Trophoblast cell (in vitro differentiated cells and primary cell): ENCODE results near the gene SDHB. TPM values are rescaled to one million over a fixed set of nuclear protein-coding genes. Genes with fewer than 3 reads are reported as not detected.

Experiments used
- DNase-seq, 2 donors: peaks; one replicate each; pipeline ENCODE4 v3.0.0-alpha.2; 2016
- H2AFZ ChIP-seq: 2 replicates; pipeline ENCODE4 v1.6.1; 2013; ENCODE audit warnings: low read length, moderate library complexity, mild to moderate bottlenecking; ENCODE audit not compliant: insufficient read depth, poor library complexity
- H2AK5ac ChIP-seq: 2 replicates; pipeline ENCODE4 v1.6.1; 2013; ENCODE audit warnings: mild to moderate bottlenecking, low read length
- H2BK120ac ChIP-seq: 2 replicates; pipeline ENCODE4 v1.6.1; 2013; ENCODE audit warnings: low read length, mild to moderate bottlenecking, moderate library complexity; ENCODE audit not compliant: insufficient read depth, poor library complexity
- H2BK12ac ChIP-seq: 2 replicates; pipeline ENCODE4 v1.6.1; 2013; ENCODE audit warnings: mild to moderate bottlenecking, low read length, moderate library complexity
- H2BK5ac ChIP-seq: 2 replicates; pipeline ENCODE4 v1.6.1; 2013; ENCODE audit warnings: low read length, low read depth, moderate library complexity, mild to moderate bottlenecking; ENCODE audit not compliant: poor library complexity
- H3K14ac ChIP-seq: 2 replicates; pipeline ENCODE4 v1.6.1; 2013; ENCODE audit warnings: mild to moderate bottlenecking, low read length
- H3K18ac ChIP-seq: 2 replicates; pipeline ENCODE4 v1.6.1; 2013; ENCODE audit warnings: mild to moderate bottlenecking, low read length
- H3K23ac ChIP-seq: 2 replicates; pipeline ENCODE4 v1.6.1; 2013; ENCODE audit warnings: low read length
- H3K27ac ChIP-seq: 2 replicates; pipeline ENCODE4 v1.5.1; 2013; ENCODE audit warnings: low read depth, mild to moderate bottlenecking, inconsistent platforms, low read length, moderate library complexity
- H3K27me3 ChIP-seq: 2 replicates; pipeline ENCODE4 v1.6.1; 2013; ENCODE audit warnings: inconsistent platforms, mild to moderate bottlenecking, low read length, moderate library complexity; ENCODE audit not compliant: insufficient read depth
- H3K36me3 ChIP-seq, 2 experiments: 1 replicate in 1 of 2; 2 replicates in 1 of 2; pipeline ENCODE4 v1.6.1; 2013; ENCODE audit warnings: low read length in 2 of 2, mild to moderate bottlenecking in 2 of 2, moderate library complexity in 1 of 2; ENCODE audit not compliant: insufficient read depth in 2 of 2, control insufficient read depth in 1 of 2
- H3K4ac ChIP-seq: 2 replicates; pipeline ENCODE4 v1.6.1; 2013; ENCODE audit warnings: low read depth, mild to moderate bottlenecking, low read length, moderate library complexity
- H3K4me1 ChIP-seq, 2 experiments: 1 replicate in 1 of 2; 2 replicates in 1 of 2; pipeline ENCODE4 v1.6.1; 2013; ENCODE audit warnings: low read length in 2 of 2, mild to moderate bottlenecking in 2 of 2, moderate library complexity in 1 of 2; ENCODE audit not compliant: insufficient read depth in 2 of 2, control insufficient read depth in 1 of 2
- H3K4me2 ChIP-seq: 2 replicates; pipeline ENCODE4 v1.6.1; 2013; ENCODE audit warnings: inconsistent platforms, mild to moderate bottlenecking, low read length, moderate library complexity
- H3K4me3 ChIP-seq: 2 replicates; pipeline ENCODE4 v1.5.1; 2013; ENCODE audit warnings: mild to moderate bottlenecking, low read depth, low read length, inconsistent platforms
- H3K79me1 ChIP-seq: one replicate; pipeline ENCODE4 v1.6.1; 2013; ENCODE audit warnings: low read length
- H3K79me2 ChIP-seq: 2 replicates; pipeline ENCODE4 v1.6.1; 2013; ENCODE audit warnings: low read length, mild to moderate bottlenecking; ENCODE audit not compliant: control insufficient read depth, insufficient read depth, poor library complexity
- H3K9ac ChIP-seq: 2 replicates; pipeline ENCODE4 v1.6.1; 2013; ENCODE audit warnings: mild to moderate bottlenecking, low read length
- H3K9me3 ChIP-seq: 2 replicates; pipeline ENCODE4 v1.6.1; 2013; ENCODE audit warnings: low read depth, mild to moderate bottlenecking, control low read depth, inconsistent platforms, low read length; ENCODE audit not compliant: insufficient read depth
- H4K12ac ChIP-seq: 2 replicates; pipeline ENCODE4 v1.6.1; 2013; ENCODE audit warnings: low read depth, mild to moderate bottlenecking, low read length, moderate library complexity
- H4K8ac ChIP-seq: 2 replicates; pipeline ENCODE4 v1.6.1; 2013; ENCODE audit warnings: low read depth, mild to moderate bottlenecking, low read length, moderate library complexity
- H4K91ac ChIP-seq: one replicate; pipeline ENCODE4 v1.6.1; 2013; ENCODE audit warnings: low read depth, mild to moderate bottlenecking, low read length, moderate library complexity
- WGBS: extraction: QIAGEN DNeasy Blood & Tissue Kit; methylation state at CpG from one replicate; pipeline ENCODE4 v1.1.7; 2013; ENCODE audit warnings: missing lambda C conversion rate; ENCODE audit not compliant: insufficient read length, insufficient coverage; ENCODE audit errors: extremely low coverage; 5-methylcytosine and 5-hydroxymethylcytosine counted together
- polyA plus RNA-seq: library from polyadenylated mRNA; stranded (reverse); fragments of 200-250 nt; gene quantifications from 2 replicates; pipeline ENCODE4 v1.2.3, GENCODE V29; 2013

The SDHB gene
- 101 and 104 TPM in 2 replicates for polyA plus RNA-seq

GRCh38 chr1:17053685-17054410 lies at the start of gene SDHB:
TSS of gene SDHB (minus strand) at chr1:17054032. CDS start at chr1:17054019, 13 bp downstream.
- no CpG with 5 or more reads among the region's 44 CpGs for WGBS
- H3K27me3 ChIP-seq = no peaks in the 10 kb centered on the region

GRCh38 chr1:17102232-17102631 lies 48.4 kb upstream of the SDHB start:
- H3K14ac ChIP-seq = no peak overlapping the region
- H2BK120ac ChIP-seq = no peak overlapping the region
- H2AK5ac ChIP-seq = no peak overlapping the region
- H2AFZ ChIP-seq = no peak overlapping the region
- H3K23ac ChIP-seq = no peak overlapping the region
- peaks cover 10 to 14% of the 10 kb centered on the region in 2 experiments for H3K4me1 ChIP-seq
- H2BK5ac ChIP-seq = no peak overlapping the region
- H4K91ac ChIP-seq = no peak overlapping the region
- H3K9ac ChIP-seq = no peak overlapping the region
- H3K27me3 ChIP-seq = no peaks in the 10 kb centered on the region
- no peak overlapping the region for H3K4me3 ChIP-seq
- H3K4ac ChIP-seq = no peak overlapping the region
- H3K18ac ChIP-seq = no peak overlapping the region
- H3K27ac ChIP-seq = no peak overlapping the region
- H3K79me1 ChIP-seq = no peaks in the 10 kb centered on the region
- no peak for DNase-seq
- no peak overlapping the region for H2BK12ac ChIP-seq
- H3K9me3 ChIP-seq = no peaks in the 10 kb centered on the region
- no peak overlapping the region for H4K8ac ChIP-seq
- H3K36me3 ChIP-seq = no peaks in the 10 kb centered on the region
- no peaks in the 10 kb centered on the region for H3K79me2 ChIP-seq
- no peak overlapping the region for H3K4me2 ChIP-seq
- H4K12ac ChIP-seq = no peak overlapping the region
- WGBS = no CpG with 5 or more reads among the region's 2 CpGs

More at GRCh38 chr1:17053685-17054410, at the start of gene SDHB:
- DNase-seq = peak; percentile 97 to 99
- Histone ChIP-seq H2AK5ac (peak within 1 kb of the TSS; percentile 55), H3K27ac (peak within 1 kb of the TSS; percentile 74), H4K8ac (peak within 1 kb of the TSS; percentile 95), H2BK5ac (peak within 1 kb of the TSS; percentile 67), H3K18ac (peak within 1 kb of the TSS; percentile 82), H3K4me2 (peak within 1 kb of the TSS; percentile 100), H3K36me3 (peaks cover 7 to 9% of the 10 kb centered on the region in 2 experiments), H2BK12ac (no peak within 1 kb of the TSS), H4K12ac (peak within 1 kb of the TSS; percentile 78), H3K9me3 (peaks cover 2% of the 10 kb centered on the region), H3K14ac (peak within 1 kb of the TSS; percentile 94), H2BK120ac (peak within 1 kb of the TSS; percentile 70), H3K4me1 (peaks cover 0 to 7% of the 10 kb centered on the region in 2 experiments), H3K79me1 (peaks cover 2% of the 10 kb centered on the region), H3K4me3 (peak within 1 kb of the TSS; percentile 90), H2AFZ (peak within 1 kb of the TSS; percentile 21), H3K79me2 (peaks cover 7% of the 10 kb centered on the region), H3K4ac (peak within 1 kb of the TSS; percentile 99), H4K91ac (peak within 1 kb of the TSS; percentile 80), H3K23ac (no peak within 1 kb of the TSS), H3K9ac (peak within 1 kb of the TSS; percentile 91)

- H2BK120ac ChIP-seq = no peak overlapping the region
- no peaks in the 10 kb centered on the region for H3K36me3 ChIP-seq
- WGBS = no CpG with 5 or more reads among the region's 4 CpGs
These were observed 47.4 kb upstream of the SDHB start for GRCh38 chr1:17101261-17101660.

GRCh38 chr1:17099616-17100340 lies 45.9 kb upstream of the SDHB start:
- Histone ChIP-seq H2BK12ac (no peak overlapping the region), H3K79me1 (no peaks in the 10 kb centered on the region), H3K4me2 (no peak overlapping the region), H3K4me3 (no peak overlapping the region), H4K12ac (no peak overlapping the region), H2AFZ (no peak overlapping the region), H3K4me1 (peaks cover 10 to 17% of the 10 kb centered on the region in 2 experiments), H4K91ac (no peak overlapping the region), H3K23ac (no peak overlapping the region), H3K9me3 (no peaks in the 10 kb centered on the region), H2AK5ac (no peak overlapping the region), H3K27ac (no peak overlapping the region), H3K18ac (no peak overlapping the region), H2BK5ac (no peak overlapping the region), H3K79me2 (no peaks in the 10 kb centered on the region), H2BK120ac (no peak overlapping the region), H3K14ac (no peak overlapping the region), H3K27me3 (no peaks in the 10 kb centered on the region), H3K4ac (no peak overlapping the region), H3K36me3 (no peaks in the 10 kb centered on the region), H3K9ac (no peak overlapping the region), H4K8ac (no peak overlapping the region)
- no CpG with 5 or more reads among the region's 10 CpGs for WGBS
- DNase-seq = no peak

More at GRCh38 chr1:17101261-17101660, 47.4 kb upstream of the SDHB start:
- H3K4me2 ChIP-seq = no peak overlapping the region
- H3K4me1 ChIP-seq = peaks cover 10 to 17% of the 10 kb centered on the region in 2 experiments
- H3K27me3 ChIP-seq = no peaks in the 10 kb centered on the region
- no peak for DNase-seq
- no peak overlapping the region for H3K9ac ChIP-seq
- H3K9me3 ChIP-seq = no peaks in the 10 kb centered on the region
- H3K18ac ChIP-seq = no peak overlapping the region
- H4K8ac ChIP-seq = no peak overlapping the region
- H3K23ac ChIP-seq = no peak overlapping the region
- H4K91ac ChIP-seq = no peak overlapping the region
- H2BK5ac ChIP-seq = no peak overlapping the region
- H4K12ac ChIP-seq = no peak overlapping the region
- H2AK5ac ChIP-seq = no peak overlapping the region
- H3K27ac ChIP-seq = no peak overlapping the region
- no peak overlapping the region for H3K14ac ChIP-seq
- no peak overlapping the region for H2AFZ ChIP-seq
- H3K79me1 ChIP-seq = no peaks in the 10 kb centered on the region
- H3K4me3 ChIP-seq = no peak overlapping the region
- H2BK12ac ChIP-seq = no peak overlapping the region
- no peak overlapping the region for H3K4ac ChIP-seq
- H3K79me2 ChIP-seq = no peaks in the 10 kb centered on the region
